HEK293 (cell line): ENCODE data around the gene YWHAE.

Experiments used
- BCL11B ChIP-seq: fragments of 450-650 bp; formaldehyde crosslinking; IDR thresholded peaks from 2 replicates; pipeline ENCODE4 v1.5.1; 2016; ENCODE audit warnings: low read depth, missing biosample characterization, missing genetic modification characterization
- FEZF1 ChIP-seq: fragments of 450-650 bp; formaldehyde crosslinking; IDR thresholded peaks from 2 replicates; pipeline ENCODE4 v1.5.1; 2016; ENCODE audit warnings: missing biosample characterization, missing genetic modification characterization
- GFI1B ChIP-seq: fragments of 450-650 bp; formaldehyde crosslinking; IDR thresholded peaks from 2 replicates; pipeline ENCODE4 v1.5.1; 2016; ENCODE audit warnings: missing biosample characterization, missing genetic modification characterization
- MYNN ChIP-seq: fragments of 450-650 bp; formaldehyde crosslinking; IDR thresholded peaks from 2 replicates; pipeline ENCODE4 v1.5.1; 2016; ENCODE audit warnings: missing biosample characterization, missing genetic modification characterization, borderline replicate concordance
- MZF1 ChIP-seq: fragments of 450-650 bp; formaldehyde crosslinking; IDR thresholded peaks from 2 replicates; pipeline ENCODE4 v1.5.1; 2017; ENCODE audit warnings: missing biosample characterization, missing genetic modification characterization, borderline replicate concordance
- OSR2 ChIP-seq: fragments of 450-650 bp; formaldehyde crosslinking; IDR thresholded peaks from 2 replicates; pipeline ENCODE4 v1.5.1; 2016; ENCODE audit warnings: missing biosample characterization, missing genetic modification characterization
- REPIN1 ChIP-seq: fragments of 450-650 bp; formaldehyde crosslinking; IDR thresholded peaks from 2 replicates; pipeline ENCODE4 v1.5.1; 2017; ENCODE audit warnings: missing biosample characterization, missing genetic modification characterization, low read depth
- TRIM28 ChIP-seq: IDR thresholded peaks from 2 replicates; pipeline ENCODE4 v1.6.1; 2011; ENCODE audit warnings: low read length, control low read depth, borderline replicate concordance
- YY2 ChIP-seq: fragments of 450-650 bp; formaldehyde crosslinking; IDR thresholded peaks from 2 replicates; pipeline ENCODE4 v1.5.1; 2016; ENCODE audit warnings: missing biosample characterization, missing genetic modification characterization
- ZBTB1 ChIP-seq: fragments of 450-650 bp; formaldehyde crosslinking; IDR thresholded peaks from 2 replicates; pipeline ENCODE4 v1.5.1; 2016; ENCODE audit warnings: missing biosample characterization, missing genetic modification characterization
- ZBTB48 ChIP-seq: fragments of 450-650 bp; formaldehyde crosslinking; IDR thresholded peaks from 2 replicates; pipeline ENCODE4 v1.5.1; 2016; ENCODE audit warnings: missing biosample characterization, missing genetic modification characterization
- ZBTB7A ChIP-seq: fragments of 450-650 bp; formaldehyde crosslinking; IDR thresholded peaks from 2 replicates; pipeline ENCODE4 v1.5.1; 2016; ENCODE audit warnings: low read depth, missing biosample characterization, missing genetic modification characterization
- ZIC2 ChIP-seq: fragments of 450-650 bp; formaldehyde crosslinking; IDR thresholded peaks from 2 replicates; pipeline ENCODE4 v1.5.1; 2016; ENCODE audit warnings: missing biosample characterization, missing genetic modification characterization
- ZNF10 ChIP-seq: fragments of 450-650 bp; formaldehyde crosslinking; IDR thresholded peaks from 2 replicates; pipeline ENCODE4 v1.5.1; 2017; ENCODE audit warnings: missing biosample characterization, missing genetic modification characterization
- ZNF146 ChIP-seq: fragments of 450-650 bp; formaldehyde crosslinking; IDR thresholded peaks from 2 replicates; pipeline ENCODE4 v1.5.1; 2016; ENCODE audit warnings: missing biosample characterization, missing genetic modification characterization
- ZNF184 ChIP-seq: fragments of 450-650 bp; IDR thresholded peaks from 2 replicates; pipeline ENCODE4 v1.5.1; 2018; ENCODE audit warnings: missing biosample characterization, mild to moderate bottlenecking, missing genetic modification characterization
- ZNF2 ChIP-seq: fragments of 450-650 bp; formaldehyde crosslinking; IDR thresholded peaks from 2 replicates; pipeline ENCODE4 v1.5.1; 2016; ENCODE audit warnings: missing biosample characterization, missing genetic modification characterization
- ZNF202 ChIP-seq: fragments of 450-650 bp; formaldehyde crosslinking; IDR thresholded peaks from 2 replicates; pipeline ENCODE4 v1.5.1; 2016; ENCODE audit warnings: missing biosample characterization, missing genetic modification characterization, borderline replicate concordance
- ZNF239 ChIP-seq: fragments of 450-650 bp; formaldehyde crosslinking; IDR thresholded peaks from 2 replicates; pipeline ENCODE4 v1.5.1; 2016; ENCODE audit warnings: missing biosample characterization, missing genetic modification characterization
- ZNF350 ChIP-seq: fragments of 450-650 bp; formaldehyde crosslinking; IDR thresholded peaks from 2 replicates; pipeline ENCODE4 v1.5.0; 2017; ENCODE audit warnings: missing biosample characterization, mild to moderate bottlenecking, missing genetic modification characterization
- ZNF426 ChIP-seq: fragments of 450-650 bp; formaldehyde crosslinking; IDR thresholded peaks from 2 replicates; pipeline ENCODE4 v1.5.1; 2017; ENCODE audit warnings: missing biosample characterization, missing genetic modification characterization, mild to moderate bottlenecking, inconsistent platforms, moderate library complexity
- ZNF501 ChIP-seq: fragments of 450-650 bp; formaldehyde crosslinking; IDR thresholded peaks from 2 replicates; pipeline ENCODE4 v1.5.1; 2016; ENCODE audit warnings: missing biosample characterization, missing genetic modification characterization
- ZNF529 ChIP-seq: fragments of 450-650 bp; formaldehyde crosslinking; IDR thresholded peaks from 2 replicates; pipeline ENCODE4 v1.5.1; 2017; ENCODE audit warnings: missing genetic modification characterization, missing biosample characterization; ENCODE audit not compliant: insufficient replicate concordance
- ZNF530 ChIP-seq: fragments of 450-650 bp; formaldehyde crosslinking; IDR thresholded peaks from 2 replicates; pipeline ENCODE4 v1.5.1; 2016; ENCODE audit warnings: low read depth, missing biosample characterization, missing genetic modification characterization
- ZNF548 ChIP-seq: fragments of 450-650 bp; formaldehyde crosslinking; IDR thresholded peaks from 2 replicates; pipeline ENCODE4 v1.5.1; 2016; ENCODE audit warnings: missing biosample characterization, missing genetic modification characterization
- ZNF621 ChIP-seq: fragments of 450-650 bp; formaldehyde crosslinking; IDR thresholded peaks from 2 replicates; pipeline ENCODE4 v1.5.1; 2017; ENCODE audit warnings: missing biosample characterization, missing genetic modification characterization
- ZNF777 ChIP-seq: fragments of 450-650 bp; formaldehyde crosslinking; IDR thresholded peaks from 2 replicates; pipeline ENCODE4 v1.5.1; 2017; ENCODE audit warnings: missing biosample characterization, missing genetic modification characterization, borderline replicate concordance
- ZNF830 ChIP-seq: fragments of 450-650 bp; IDR thresholded peaks from 2 replicates; pipeline ENCODE4 v1.5.0; 2018; ENCODE audit warnings: missing biosample characterization, missing genetic modification characterization, low read depth, mild to moderate bottlenecking, moderate library complexity
- ZSCAN30 ChIP-seq: fragments of 450-650 bp; IDR thresholded peaks from 2 replicates; pipeline ENCODE4 v1.5.1; 2018; ENCODE audit warnings: missing biosample characterization, mild to moderate bottlenecking, missing genetic modification characterization, moderate library complexity
- TF ChIP-seq, protein P1 (sequence below): fragments of 450-650 bp; formaldehyde crosslinking; IDR thresholded peaks from 2 replicates; pipeline ENCODE4 v1.5.1; 2016; ENCODE audit warnings: missing biosample characterization, missing genetic modification characterization
- TF ChIP-seq, protein P2 (sequence below): fragments of 450-650 bp; formaldehyde crosslinking; IDR thresholded peaks from 2 replicates; pipeline ENCODE4 v1.5.1; 2017; ENCODE audit warnings: missing biosample characterization, missing genetic modification characterization
- TF ChIP-seq, protein P3 (sequence below): fragments of 450-650 bp; formaldehyde crosslinking; IDR thresholded peaks from 2 replicates; pipeline ENCODE4 v1.5.1; 2017; ENCODE audit warnings: missing biosample characterization, missing genetic modification characterization
- TF ChIP-seq, protein P4 (sequence below): fragments of 450-650 bp; formaldehyde crosslinking; IDR thresholded peaks from 2 replicates; pipeline ENCODE4 v1.5.1; 2016; ENCODE audit warnings: missing biosample characterization, missing genetic modification characterization

The YWHAE gene

DNA sequence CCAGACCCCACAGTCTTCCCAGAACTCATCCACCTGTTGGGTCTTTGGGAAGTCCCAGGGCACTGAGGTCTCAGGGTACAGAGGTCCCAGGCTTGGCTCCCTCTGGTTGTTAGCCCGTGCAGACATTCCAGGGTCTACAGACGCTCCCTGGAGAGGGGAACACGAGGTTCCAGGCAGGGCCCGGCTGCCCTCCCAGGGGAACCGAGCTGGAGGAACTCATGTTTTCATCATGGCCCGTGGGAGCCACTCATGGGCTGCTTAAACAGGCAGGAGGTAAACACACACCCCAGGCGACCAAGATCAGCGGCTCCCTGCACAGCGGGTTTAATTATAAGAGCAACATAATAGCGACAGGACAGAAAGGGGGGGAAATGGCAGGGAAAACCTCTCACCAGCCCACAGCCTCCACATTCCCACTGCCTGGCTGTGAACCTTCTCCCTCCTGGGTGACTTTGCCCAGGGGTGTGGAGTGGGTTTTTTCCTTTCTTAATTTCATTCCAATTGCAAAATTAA lies 84.1 kb downstream of the YWHAE start (continued):
- TF ChIP-seq ZNF2 (tag by site-specific recombination): peak; percentile 65
- TF ChIP-seq REPIN1 (tag by site-specific recombination): no peak
- TF ChIP-seq ZNF530 (tag by site-specific recombination): no peak
- no peak for TF ChIP-seq ZNF239 (tag by site-specific recombination)
- TF ChIP-seq OSR2 (tag by site-specific recombination): peak; percentile 97
- TF ChIP-seq YY2 (tag by site-specific recombination): no peak
- TF ChIP-seq, protein P1, sequence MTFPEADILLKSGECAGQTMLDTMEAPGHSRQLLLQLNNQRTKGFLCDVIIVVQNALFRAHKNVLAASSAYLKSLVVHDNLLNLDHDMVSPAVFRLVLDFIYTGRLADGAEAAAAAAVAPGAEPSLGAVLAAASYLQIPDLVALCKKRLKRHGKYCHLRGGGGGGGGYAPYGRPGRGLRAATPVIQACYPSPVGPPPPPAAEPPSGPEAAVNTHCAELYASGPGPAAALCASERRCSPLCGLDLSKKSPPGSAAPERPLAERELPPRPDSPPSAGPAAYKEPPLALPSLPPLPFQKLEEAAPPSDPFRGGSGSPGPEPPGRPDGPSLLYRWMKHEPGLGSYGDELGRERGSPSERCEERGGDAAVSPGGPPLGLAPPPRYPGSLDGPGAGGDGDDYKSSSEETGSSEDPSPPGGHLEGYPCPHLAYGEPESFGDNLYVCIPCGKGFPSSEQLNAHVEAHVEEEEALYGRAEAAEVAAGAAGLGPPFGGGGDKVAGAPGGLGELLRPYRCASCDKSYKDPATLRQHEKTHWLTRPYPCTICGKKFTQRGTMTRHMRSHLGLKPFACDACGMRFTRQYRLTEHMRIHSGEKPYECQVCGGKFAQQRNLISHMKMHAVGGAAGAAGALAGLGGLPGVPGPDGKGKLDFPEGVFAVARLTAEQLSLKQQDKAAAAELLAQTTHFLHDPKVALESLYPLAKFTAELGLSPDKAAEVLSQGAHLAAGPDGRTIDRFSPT: peak; percentile 94
- TF ChIP-seq FEZF1 (tag by site-specific recombination): peak; percentile 86
- no peak for TF ChIP-seq ZNF426 (tag by site-specific recombination)
- TF ChIP-seq ZNF621 (tag by site-specific recombination): no peak
- no peak for TF ChIP-seq ZBTB7A (tag by site-specific recombination)
- TF ChIP-seq BCL11B: no peak
- TF ChIP-seq ZNF501 (tag by site-specific recombination): no peak
- TF ChIP-seq TRIM28: no peak
- no peak for TF ChIP-seq ZSCAN30 (tag by site-specific recombination)
- no peak for TF ChIP-seq MZF1 (tag by site-specific recombination)
- no peak for TF ChIP-seq ZNF548 (tag by site-specific recombination)
- TF ChIP-seq, protein P2, sequence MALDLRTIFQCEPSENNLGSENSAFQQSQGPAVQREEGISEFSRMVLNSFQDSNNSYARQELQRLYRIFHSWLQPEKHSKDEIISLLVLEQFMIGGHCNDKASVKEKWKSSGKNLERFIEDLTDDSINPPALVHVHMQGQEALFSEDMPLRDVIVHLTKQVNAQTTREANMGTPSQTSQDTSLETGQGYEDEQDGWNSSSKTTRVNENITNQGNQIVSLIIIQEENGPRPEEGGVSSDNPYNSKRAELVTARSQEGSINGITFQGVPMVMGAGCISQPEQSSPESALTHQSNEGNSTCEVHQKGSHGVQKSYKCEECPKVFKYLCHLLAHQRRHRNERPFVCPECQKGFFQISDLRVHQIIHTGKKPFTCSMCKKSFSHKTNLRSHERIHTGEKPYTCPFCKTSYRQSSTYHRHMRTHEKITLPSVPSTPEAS (tag by site-specific recombination): no peak
- TF ChIP-seq ZNF830: no peak
- TF ChIP-seq GFI1B (tag by site-specific recombination): no peak
- no peak for TF ChIP-seq ZNF202 (tag by site-specific recombination)
- TF ChIP-seq ZBTB1 (tag by site-specific recombination): peak; percentile 77; the same call in 1 of the 2 replicates
- peak; percentile 57 for TF ChIP-seq ZBTB48 (tag by site-specific recombination)
- TF ChIP-seq MYNN (tag by site-specific recombination): no peak
- peak; percentile 60; the same call in 1 of the 2 replicates for TF ChIP-seq ZNF146
- TF ChIP-seq ZNF10 (tag by site-specific recombination): no peak
- no peak for TF ChIP-seq ZNF184 (tag by site-specific recombination)
- TF ChIP-seq ZNF350: no peak
- no peak for TF ChIP-seq ZNF529 (tag by site-specific recombination)
- TF ChIP-seq, protein P3, sequence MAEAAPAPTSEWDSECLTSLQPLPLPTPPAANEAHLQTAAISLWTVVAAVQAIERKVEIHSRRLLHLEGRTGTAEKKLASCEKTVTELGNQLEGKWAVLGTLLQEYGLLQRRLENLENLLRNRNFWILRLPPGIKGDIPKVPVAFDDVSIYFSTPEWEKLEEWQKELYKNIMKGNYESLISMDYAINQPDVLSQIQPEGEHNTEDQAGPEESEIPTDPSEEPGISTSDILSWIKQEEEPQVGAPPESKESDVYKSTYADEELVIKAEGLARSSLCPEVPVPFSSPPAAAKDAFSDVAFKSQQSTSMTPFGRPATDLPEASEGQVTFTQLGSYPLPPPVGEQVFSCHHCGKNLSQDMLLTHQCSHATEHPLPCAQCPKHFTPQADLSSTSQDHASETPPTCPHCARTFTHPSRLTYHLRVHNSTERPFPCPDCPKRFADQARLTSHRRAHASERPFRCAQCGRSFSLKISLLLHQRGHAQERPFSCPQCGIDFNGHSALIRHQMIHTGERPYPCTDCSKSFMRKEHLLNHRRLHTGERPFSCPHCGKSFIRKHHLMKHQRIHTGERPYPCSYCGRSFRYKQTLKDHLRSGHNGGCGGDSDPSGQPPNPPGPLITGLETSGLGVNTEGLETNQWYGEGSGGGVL (tag by site-specific recombination): peak; percentile 92
- TF ChIP-seq ZIC2 (tag by site-specific recombination): peak; percentile 100
- no peak for TF ChIP-seq ZNF777 (tag by site-specific recombination)
- TF ChIP-seq, protein P4, sequence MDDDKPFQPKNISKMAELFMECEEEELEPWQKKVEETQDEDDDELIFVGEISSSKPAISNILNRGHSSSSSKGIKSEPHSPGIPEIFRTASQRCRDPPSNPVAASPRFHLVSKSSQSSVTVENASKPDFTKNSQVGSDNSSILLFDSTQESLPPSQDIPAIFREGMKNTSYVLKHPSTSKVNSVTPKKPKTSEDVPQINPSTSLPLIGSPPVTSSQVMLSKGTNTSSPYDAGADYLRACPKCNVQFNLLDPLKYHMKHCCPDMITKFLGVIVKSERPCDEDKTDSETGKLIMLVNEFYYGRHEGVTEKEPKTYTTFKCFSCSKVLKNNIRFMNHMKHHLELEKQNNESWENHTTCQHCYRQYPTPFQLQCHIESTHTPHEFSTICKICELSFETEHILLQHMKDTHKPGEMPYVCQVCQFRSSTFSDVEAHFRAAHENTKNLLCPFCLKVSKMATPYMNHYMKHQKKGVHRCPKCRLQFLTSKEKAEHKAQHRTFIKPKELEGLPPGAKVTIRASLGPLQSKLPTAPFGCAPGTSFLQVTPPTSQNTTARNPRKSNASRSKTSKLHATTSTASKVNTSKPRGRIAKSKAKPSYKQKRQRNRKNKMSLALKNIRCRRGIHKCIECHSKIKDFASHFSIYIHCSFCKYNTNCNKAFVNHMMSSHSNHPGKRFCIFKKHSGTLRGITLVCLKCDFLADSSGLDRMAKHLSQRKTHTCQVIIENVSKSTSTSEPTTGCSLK: no peak
